HG02981 (cell line): ENCODE data around the gene NSUN4.

ENCODE experiments used
- ATAC-seq: cut with Tn5 transposase; IDR thresholded peaks from one replicate; pipeline ENCODE4 v1.9.1; 2021; ENCODE audit warnings: mild to moderate bottlenecking, moderate library complexity; ENCODE audit not compliant: unreplicated experiment

The NSUN4 gene

GRCh38 chr1:46404482-46405196 is 64.0 kb downstream of the NSUN4 start:
- ATAC-seq, result no peak

- no peak for ATAC-seq
These were observed 64.6 kb downstream of the NSUN4 start for GRCh38 chr1:46405197-46405555.

- ATAC-seq, result no peak
These were observed 65.1 kb downstream of the NSUN4 start for GRCh38 chr1:46405724-46406123.

GRCh38 chr1:46406881-46407608 is 66.4 kb downstream of the NSUN4 start:
- no peak for ATAC-seq

- no peak for ATAC-seq
These were observed 67.0 kb downstream of the NSUN4 start for GRCh38 chr1:46407636-46408035.

- no peak for ATAC-seq
These were observed 67.9 kb downstream of the NSUN4 start for GRCh38 chr1:46408356-46409062.

- no peak for ATAC-seq
These were observed 68.4 kb downstream of the NSUN4 start for GRCh38 chr1:46409063-46409372.

GRCh38 chr1:46410156-46411009 is 69.8 kb downstream of the NSUN4 start:
- ATAC-seq, result no peak

GRCh38 chr1:46411010-46411405 is 70.4 kb downstream of the NSUN4 start:
- ATAC-seq, result no peak
